ENCODE data around the gene DMRTA2. TPM values are rescaled to one million over a fixed set of nuclear protein-coding genes. Genes with fewer than 3 reads are reported as not detected.
"Not testable (repeated sequence)": the region's sequence is repeated elsewhere in the genome, so short reads cannot be mapped to it uniquely, and the experiment has no call there.

The DMRTA2 gene
- polyA plus RNA-seq, 12 donors, result 0.07 to 0.23 (median 0.09) TPM; not detected in 4

- DNase-seq, result no peak
Measured at GRCh38 chr1:50393522-50394120, 29.6 kb downstream of the DMRTA2 start.

- not testable (repeated sequence) for DNase-seq
Measured at GRCh38 chr1:50381551-50381950, 41.7 kb downstream of the DMRTA2 start.

- DNase-seq, result no peak
Measured at GRCh38 chr1:50378770-50379169, 44.5 kb downstream of the DMRTA2 start.

- no peak for DNase-seq
Measured at GRCh38 chr1:50373532-50373931, 49.7 kb downstream of the DMRTA2 start.

- DNase-seq, result no peak
Measured at GRCh38 chr1:50371749-50372148, 51.5 kb downstream of the DMRTA2 start.

- no peak for DNase-seq
Measured at GRCh38 chr1:50369830-50370229, 53.4 kb downstream of the DMRTA2 start.

- DNase-seq, result no peak
Measured at GRCh38 chr1:50369008-50369634, 54.1 kb downstream of the DMRTA2 start.

GRCh38 chr1:50368179-50369007 is 54.9 kb downstream of the DMRTA2 start:
- peak; percentile 30 for DNase-seq
